Dermis blood vessel endothelial cell (primary cell): ENCODE data around the gene CENPB. TPM values are rescaled to one million over a fixed set of nuclear protein-coding genes. Genes with fewer than 3 reads are reported as not detected.

Source experiments
- DNase-seq: peaks from one replicate; pipeline ENCODE4 v3.0.0; 2010
- total RNA-seq: library from RNA; depleted of rRNA; stranded (reverse); fragments of >200 nt; gene quantifications from 2 replicates; pipeline ENCODE4 v1.2.3, GENCODE V29; 2014

The CENPB gene
- total RNA-seq, 1 donor from 2014 or later: 124 TPM

DNA sequence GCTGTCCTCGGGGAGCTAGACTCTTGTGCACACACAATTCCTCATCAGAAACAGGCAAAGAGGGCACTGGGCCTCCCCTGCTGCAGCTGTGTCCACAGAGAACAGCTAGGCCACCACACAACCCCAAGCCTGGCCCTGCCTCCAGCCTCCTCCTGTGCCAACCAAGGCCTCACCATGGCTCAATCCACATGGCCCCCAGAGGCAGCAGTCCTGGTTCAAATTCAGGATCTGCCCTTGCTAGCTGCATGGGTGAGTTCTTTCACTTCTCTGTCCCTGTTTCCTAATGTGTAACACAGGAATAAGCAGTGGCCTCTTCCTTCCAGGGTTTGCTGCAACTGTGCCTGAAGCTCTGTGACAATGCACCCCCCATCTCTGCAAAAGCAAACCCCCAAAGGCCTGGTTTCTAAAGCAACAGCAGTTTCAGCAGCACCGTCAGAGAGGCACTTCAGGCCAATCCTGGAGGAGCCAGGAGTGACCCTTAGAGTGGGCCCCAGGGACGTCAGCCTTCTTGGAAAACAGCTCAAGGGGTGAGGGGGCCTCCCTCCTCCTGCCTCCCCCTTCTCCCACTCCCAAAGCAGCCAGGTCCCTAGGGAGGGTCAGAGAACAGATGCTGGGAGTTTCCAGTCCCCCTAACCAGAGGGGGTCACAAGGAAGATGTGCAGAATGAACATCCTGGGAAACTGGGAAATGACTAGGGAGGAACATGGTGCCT, 21.2 kb downstream of the CENPB start:
- no peak for DNase-seq

DNA sequence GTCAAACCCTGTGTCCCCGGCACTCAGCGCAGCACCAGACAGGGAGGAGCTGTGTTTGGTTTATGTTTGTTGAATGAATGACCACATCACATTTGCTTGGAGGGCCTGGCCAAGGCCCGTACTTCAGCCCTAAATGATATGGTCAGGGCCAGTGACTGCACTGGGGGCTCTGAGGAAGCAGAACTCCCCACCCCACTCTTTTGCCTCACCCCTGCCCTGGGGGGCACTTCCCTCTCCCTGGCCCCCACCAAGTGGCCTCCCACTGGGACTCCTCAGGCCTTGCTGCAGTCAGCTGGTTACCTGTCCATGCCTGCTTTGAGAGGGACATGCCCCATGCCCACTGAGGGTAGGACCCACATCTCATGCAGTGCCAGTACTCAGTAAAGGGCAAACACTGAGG, 21.9 kb downstream of the CENPB start:
- DNase-seq: no peak

DNA sequence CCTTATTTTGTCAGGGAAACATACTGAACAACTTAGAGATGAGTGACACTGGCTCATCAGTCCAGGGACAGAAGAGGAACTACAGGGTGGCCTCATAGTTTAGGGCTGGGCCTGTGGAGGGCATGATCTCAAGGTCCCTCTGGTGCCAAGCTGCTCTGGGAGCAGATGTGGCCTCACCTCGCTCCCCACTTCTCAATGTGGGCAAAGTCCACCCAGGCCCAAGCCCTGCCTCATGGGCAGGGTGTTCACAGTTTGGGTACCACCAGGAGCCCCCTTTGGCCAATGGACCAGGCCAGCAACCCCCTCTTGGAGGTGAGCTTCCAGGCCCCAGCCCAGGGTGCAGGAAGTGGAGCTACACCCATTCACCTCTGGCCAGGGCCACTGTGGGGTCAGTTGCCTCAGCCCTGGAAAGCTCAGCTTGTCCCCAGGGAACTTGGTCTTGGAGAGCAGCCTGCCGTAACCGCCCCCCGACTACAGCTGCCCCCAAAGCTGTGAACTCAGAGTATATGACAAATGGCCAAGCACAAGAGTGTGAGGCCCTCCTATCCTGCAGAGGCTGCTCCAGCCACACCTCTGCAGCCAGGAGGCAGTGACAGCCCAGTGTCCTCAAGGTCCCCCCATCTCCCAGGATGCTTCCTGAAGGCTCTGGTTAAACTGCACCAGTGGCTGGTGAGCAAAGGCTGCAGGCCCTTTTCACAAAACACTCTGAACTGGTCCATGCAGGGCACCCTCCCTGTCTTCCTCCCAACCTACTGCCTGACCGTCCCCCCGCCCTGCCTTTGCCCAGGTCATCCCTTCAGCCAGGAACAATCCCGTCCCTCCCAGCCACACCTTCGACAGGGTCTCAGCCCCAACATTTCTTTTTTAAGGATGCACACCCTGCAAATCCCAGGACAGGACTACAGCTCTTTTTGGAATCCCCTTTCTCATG, 22.6 kb downstream of the CENPB start:
- no peak for DNase-seq

DNA sequence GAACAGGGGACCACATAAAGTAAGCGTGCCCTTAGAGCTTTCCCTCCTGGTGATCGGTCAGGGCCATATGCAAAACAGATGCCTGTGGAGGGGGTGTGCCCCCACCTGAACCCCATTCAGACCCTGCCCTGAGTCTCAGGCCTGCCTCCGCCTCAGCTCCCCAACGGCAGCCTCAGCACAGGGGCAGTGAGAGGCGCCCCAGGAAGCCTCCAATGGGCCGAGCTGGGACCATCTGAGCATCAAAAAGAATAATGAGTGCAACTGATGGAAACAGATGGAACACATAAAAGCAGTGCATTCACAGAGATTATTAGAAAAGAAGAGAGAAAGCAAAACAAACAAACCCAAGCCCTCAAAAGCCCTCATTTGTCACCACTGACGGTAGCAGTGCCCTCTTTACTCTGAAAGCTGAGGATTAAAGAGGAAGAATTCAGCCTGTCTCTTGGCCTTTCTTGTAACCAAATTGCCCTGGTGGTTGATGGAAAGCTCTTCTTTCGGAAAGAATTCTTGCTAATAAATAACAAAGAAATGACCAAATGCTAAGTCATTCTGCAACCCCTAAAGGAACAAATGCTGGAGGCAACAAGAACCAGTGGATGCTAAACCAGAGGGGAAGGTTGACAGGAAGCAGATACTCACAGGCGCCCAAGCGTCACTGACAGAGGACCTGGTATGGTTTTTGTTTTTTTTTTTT, 25.7 kb downstream of the CENPB start:
- no peak for DNase-seq

DNA sequence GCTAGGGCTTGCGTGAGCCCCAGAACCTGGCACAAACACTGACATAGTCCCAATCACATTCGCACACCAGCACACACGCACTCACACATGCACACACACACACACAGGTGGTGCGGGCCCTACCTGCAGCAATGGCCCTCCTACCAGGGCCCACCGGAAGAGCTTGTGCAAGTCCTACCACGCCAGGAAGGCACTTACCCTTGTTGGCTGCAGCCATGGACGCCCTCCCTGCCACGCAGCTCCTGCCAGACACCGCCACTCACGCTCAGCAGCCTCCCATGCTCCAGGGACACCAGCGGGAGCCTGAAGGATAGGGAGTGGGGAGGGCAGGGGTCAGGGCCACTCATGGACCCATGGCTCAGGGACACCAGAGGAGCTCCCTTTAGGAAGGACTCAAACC, 26.7 kb downstream of the CENPB start:
- DNase-seq: no peak

DNA sequence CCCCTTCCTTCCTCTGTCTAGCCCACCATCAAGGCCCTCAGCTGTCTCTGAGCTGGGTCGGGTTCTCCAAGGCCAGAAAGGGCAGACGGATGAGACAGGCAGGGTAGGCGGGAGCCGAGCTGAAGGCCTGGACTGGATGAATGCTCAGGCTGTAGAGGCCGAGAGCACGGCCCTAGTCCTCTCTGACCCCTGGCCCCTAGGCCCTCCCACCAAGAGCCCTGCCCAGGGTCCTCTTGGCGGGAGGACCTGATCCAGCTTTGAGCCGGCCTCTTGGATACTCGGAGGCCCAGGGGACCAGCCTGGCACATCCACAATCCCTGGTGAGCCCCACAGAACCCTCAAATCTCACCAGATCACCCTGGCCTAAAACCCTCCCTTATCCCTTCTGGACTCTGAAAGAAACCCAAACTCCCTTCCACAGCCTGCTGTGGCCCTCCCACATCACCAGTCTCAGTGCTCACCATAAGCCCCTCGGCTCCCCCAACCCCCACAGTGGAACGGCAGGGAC, 27.2 kb downstream of the CENPB start:
- no peak for DNase-seq

DNA sequence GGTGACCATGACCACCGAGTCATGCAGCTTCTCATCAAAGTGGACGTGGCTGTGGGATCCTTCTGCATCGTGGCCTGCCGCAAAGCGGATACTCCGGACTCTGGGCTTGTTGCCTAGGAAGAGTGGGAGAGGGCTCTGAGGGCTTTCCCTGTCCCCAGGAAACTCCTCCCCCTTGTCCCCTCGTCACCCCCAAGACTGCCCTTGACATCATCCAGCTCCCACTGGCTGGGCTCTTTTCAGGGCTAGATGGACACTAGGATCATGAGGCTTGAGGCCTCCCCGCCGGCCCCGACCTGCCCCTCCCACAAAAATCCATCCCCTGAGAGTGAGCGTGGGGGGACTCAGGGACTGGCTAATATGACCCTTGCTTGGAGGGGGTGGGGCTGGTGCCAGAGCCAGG, 28.0 kb downstream of the CENPB start:
- no peak for DNase-seq

DNA sequence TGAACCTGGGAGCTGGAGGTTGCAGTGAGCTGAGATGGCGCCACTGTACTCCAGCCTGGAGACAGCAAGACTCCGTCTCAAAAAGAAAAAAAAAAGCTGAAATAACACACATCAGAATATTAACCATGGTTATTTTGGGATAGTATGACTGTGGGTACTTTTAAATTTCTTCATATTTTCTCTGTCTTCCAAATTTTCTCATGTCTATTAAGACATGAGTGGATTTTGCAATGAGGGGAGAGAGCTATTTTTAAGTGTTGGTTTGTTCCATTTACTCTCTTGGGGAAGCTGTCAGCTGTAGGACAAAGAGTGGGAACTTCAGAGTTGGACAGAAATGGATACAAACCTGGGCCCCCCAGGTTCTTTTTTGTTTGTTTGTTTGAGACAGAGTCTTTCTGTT, 29.3 kb downstream of the CENPB start:
- no peak for DNase-seq

DNA sequence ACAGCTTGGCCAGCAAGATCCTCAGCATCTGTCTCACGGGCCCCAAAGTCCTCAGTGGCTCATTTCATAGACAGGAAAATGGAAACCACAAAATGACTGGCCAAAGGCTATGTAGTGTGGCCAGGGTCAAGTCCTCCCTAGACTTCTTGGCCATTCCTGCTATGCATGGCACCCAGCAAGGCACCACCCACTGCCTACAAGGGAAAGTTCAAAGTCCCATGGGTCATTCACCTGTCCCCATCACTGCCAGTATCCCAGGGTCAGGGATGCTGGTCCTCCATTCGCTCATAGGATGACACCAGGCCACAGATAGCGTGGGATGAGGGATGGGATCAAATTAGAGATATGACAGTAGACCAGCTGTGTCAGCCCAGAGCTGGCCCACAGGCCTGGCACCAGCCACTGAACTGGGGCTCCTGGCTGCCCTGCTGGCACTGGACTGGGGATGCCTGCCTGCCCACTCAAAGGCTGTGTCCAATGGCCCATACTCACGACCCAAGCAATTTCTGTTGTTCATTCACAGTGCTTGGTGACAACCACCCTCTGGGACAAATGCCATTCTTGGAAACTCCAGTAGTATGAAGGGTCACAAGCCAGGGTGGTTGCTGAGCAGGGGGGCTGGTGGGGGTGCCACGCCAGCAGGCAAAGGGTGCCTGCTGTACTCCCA, 30.6 kb downstream of the CENPB start:
- DNase-seq: no peak

DNA sequence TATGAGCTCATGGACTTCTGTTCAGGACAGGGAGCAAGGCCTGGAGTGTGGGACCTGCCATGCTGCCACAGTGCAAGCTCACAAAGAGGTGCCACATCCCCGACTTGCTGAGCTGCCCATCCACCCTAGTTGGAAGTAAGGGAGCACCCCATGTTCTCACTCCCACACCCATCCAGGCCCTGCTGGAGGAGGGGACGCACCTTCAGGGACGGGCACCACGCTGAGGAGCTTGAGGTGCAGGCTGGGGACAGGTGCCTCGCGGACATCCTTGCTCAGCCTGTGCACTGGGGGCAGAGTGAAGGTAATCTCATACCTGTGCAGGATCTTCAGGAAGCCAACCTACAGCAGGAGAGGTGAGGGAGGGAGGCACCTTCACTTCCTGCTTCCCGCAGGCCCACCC, 31.3 kb downstream of the CENPB start:
- DNase-seq: no peak

DNA sequence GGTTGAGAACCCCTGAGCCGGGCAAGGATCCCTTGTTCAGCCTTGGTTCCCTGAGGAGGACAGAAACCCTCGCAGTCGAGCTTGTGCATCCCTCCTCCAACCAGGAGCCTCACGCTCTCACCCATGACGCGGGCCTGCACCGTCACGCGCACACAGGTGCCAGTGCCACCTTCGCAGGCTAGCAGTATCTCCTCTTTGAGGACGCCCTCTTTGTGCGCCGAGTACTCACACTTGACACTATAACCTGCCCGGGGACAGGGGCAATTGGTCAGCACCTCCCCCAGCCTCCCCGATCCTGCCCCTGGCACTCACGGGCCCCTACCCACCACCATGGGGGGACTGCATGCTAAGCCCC, 32.3 kb downstream of the CENPB start:
- no peak for DNase-seq

DNA sequence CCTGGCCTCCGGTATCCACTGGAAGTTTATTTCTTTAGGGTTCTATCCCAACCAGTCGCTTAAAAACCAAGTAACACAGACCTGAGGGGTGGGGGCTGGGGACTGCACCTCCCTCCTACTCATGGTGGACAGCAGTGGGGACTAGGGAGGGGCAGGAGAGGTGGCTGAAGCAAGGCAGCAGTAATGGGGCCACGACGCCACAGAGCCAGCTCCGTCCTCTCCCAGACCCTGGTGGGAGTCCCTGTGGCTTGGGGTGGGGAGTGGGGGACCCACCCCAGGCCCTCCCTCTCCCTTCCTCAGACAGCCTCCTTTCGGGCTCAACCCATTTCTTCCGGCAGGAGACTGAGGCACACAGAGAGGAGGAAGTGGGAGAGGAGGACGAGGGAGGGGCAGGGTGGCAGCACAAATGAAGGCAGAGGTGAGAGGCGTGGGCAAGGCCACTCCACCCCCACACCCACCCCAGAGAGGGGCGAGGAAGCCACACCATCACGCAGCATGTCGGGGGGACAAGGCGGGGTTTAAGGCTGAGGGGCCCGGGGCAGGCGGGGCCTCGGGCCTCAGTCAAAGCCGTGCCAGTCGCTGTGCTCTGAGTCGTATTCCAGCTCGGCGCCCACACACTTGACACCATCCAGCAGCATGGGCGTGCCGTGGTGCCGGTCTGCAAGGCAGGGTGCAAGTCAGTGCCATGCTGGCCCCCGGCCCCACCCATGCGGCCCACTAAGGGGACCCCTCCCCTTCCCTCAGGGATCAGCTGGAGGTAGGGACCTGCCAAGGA, 32.9 kb downstream of the CENPB start:
- DNase-seq: no peak

DNA sequence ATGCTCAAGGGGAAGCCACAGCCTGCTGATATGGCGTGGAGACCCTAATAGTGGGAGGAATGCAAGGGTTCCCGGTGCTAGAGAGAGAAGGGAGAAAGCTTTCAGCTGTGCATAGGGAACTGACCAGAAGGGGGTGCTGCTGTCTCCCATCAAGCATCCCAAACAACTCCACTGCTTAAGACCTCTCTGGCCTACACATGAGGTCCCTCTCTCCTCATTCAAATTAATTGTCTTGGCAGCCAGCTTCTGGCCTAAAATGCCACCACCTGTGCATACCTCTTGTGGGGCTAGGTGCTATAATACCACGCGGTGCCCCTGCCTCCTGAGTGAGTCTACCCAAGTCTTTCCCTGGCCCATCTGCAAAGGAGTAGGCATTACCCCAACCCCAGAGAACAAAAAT, 33.4 kb downstream of the CENPB start:
- DNase-seq: peak; percentile 86

DNA sequence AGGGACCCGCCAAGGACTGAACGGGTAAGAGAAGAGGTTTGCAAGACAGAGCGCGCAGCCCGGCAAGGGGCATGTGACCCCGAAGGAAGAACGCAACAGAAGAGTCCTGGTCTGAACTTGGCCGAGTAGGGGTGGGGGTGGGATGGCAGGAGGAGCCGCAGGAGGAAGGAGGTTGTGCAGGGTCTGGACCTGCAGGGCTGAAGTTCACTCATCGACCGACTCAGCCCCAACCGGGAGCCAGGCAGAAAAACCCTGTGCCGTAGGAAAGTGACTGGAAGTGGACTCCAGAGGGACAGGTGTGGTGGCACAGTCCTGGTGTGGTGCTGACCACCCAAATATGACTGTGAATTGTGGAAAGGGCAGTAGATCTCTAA, 34.2 kb downstream of the CENPB start:
- DNase-seq: no peak

DNA sequence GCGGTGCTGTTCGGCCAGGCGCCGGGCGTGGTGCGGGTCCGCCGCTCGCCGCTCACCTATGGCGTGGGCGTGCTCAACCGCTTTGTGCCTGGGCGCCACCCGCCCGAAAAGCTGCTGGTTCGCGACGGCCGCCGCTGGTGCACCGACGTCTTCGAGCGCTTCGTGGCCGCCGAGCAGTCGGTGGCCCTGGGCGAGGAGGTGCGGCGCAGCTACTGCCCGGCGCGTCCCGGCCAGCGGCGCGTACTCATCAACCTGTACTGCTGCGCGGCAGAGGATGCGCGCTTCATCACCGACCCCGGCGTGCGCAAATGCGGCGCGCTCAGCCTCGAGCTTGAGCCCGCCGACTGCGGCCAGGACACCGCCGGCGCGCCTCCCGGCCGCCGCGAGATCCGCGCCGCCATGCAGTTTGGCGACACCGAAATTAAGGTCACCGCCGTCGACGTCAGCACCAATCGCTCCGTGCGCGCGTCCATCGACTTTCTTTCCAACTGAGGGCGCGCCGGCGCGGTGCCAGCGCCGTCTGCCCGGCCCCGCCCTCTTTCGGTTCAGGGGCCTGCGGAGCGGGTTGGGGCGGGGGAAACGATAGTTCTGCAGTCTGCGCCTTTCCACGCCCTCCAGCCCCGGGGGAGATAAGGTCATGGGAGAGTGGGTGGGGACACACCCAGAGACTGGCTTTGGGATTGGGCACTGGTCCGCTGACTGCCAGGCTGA, 34.7 kb downstream of the CENPB start:
- no peak for DNase-seq

DNA sequence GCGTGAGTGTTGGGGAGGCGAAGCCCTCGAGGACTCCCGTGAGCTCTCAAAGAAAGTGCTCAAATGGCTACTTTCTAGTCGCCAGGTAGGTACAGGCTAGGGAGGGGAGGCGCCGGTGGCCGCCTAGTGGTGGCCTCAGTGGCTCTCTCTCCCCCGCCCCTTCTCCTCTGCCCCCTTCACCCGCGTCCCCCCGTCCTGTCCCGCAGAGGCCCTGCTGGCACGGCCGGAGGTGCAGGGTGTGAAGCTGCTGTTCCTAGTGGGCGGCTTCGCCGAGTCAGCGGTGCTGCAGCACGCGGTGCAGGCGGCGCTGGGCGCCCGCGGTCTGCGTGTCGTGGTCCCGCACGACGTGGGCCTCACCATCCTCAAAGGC, 35.2 kb downstream of the CENPB start:
- DNase-seq: no peak

DNA sequence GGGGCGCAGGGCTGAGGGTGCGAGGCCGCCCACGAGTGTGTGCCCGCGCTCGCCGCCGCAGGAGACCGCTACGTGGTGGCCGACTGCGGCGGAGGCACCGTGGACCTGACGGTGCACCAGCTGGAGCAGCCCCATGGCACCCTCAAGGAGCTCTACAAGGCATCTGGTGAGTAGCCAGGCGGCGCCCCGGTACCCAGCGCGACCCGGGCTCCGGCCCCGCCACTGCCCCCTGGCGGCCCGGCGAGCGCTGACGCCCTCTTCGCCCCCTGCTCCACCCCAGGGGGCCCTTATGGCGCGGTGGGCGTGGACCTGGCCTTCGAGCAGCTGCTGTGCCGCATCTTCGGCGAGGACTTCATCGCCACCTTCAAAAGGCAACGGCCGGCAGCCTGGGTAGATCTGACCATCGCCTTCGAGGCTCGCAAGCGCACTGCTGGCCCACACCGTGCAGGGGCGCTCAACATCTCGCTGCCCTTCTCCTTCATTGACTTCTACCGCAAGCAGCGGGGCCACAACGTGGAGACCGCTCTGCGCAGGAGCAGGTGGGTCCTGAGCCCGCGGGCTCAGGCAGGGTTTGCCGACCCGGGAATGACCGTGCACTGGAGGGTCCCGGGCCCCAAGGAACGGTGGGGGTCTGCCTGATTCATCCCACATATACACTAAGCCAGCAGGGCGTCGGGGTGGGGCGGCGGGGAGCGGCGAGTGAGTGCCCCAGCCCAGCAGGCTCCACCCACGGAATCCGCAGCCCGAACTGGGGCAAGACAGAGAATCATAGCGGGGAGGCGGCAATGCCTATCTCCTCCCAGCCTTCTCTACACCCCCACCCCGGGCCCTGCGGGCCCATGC, 36.6 kb downstream of the CENPB start:
- peak; percentile 10 for DNase-seq

DNA sequence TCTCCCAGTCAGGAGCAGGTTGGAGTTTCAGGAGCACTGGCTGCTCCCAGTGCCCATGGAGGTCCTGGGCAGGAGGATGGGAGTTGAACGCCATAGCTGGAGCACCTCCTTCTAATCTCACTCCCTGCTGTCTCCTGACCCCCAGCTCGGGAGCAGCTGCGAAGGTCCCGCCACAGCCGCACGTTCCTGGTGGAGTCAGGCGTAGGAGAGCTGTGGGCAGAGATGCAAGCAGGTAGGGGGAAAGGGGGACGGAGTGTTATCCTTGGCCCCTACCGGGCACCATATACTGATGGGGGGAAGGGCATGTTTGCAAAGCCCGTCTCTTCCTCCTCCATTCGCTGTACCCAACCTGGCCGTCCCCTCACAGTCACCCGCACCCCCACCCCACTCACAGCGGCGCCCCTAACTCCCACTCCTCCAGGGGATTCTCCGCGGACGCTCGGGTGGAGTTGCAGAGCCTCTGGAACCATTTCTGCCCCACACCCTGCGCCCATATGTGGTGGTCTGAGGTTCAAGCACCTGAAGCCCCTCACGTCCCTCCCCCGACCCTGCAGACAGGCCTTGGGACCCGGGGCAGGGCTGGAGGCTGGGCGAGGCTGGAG, 37.4 kb downstream of the CENPB start:
- no peak for DNase-seq

DNA sequence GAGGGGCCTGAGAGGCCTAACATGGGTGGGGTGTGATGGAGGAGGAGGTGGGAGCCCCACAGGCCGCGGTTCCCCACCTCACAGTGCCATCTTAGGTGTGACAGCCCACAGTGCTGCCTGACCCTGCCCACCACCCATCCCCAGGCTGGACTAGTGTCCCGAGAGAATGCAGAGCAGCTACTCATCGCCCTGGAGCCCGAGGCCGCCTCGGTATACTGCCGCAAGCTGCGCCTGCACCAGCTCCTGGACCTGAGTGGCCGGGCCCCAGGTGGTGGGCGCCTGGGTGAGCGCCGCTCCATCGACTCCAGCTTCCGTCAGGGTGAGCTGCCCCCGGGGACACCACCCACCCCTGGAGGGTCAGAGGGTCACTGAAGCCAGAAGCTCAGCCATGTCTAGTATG, 38.5 kb downstream of the CENPB start:
- DNase-seq: no peak

DNA sequence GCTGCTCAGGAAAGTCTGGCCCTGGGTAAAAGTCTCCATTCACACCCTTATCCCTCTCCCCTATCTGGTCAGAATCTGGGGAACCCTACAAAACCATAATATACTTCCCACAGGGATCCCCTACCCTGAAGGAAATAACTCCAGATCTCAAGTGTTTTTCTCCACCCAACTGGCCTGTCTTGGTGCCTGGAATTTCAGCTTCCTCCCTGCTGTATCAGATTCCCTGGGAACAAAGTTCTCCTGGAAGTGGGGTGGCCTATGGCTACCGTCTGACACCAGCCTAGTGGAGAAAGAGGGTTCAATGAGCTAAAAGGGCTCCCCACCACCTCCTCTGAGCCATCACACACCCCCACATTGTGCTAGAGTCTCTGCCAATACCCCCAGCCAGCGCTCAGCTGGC, 39.1 kb downstream of the CENPB start:
- no peak for DNase-seq
